Measurements from ENCODE around the gene PDCD1.

GRCh38 chr2:241842620-241843211, 16.0 kb downstream of the PDCD1 start:
- no peak for TF ChIP-seq EP300 (IDR thresholded peaks at IDR 0.05)
- TF ChIP-seq, protein P1, sequence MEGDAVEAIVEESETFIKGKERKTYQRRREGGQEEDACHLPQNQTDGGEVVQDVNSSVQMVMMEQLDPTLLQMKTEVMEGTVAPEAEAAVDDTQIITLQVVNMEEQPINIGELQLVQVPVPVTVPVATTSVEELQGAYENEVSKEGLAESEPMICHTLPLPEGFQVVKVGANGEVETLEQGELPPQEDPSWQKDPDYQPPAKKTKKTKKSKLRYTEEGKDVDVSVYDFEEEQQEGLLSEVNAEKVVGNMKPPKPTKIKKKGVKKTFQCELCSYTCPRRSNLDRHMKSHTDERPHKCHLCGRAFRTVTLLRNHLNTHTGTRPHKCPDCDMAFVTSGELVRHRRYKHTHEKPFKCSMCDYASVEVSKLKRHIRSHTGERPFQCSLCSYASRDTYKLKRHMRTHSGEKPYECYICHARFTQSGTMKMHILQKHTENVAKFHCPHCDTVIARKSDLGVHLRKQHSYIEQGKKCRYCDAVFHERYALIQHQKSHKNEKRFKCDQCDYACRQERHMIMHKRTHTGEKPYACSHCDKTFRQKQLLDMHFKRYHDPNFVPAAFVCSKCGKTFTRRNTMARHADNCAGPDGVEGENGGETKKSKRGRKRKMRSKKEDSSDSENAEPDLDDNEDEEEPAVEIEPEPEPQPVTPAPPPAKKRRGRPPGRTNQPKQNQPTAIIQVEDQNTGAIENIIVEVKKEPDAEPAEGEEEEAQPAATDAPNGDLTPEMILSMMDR (IDR thresholded peaks at IDR 0.05), result no peak
- TF ChIP-seq POLR2AphosphoS5 (IDR thresholded peaks at IDR 0.05), result peak in 3 of 4 donors; percentile 38 to 64 (median 44)

All from sigmoid colon (tissue), 4 donors.